IMR-90 (cell line): ENCODE measurements around the gene STAM. TPM values are rescaled to one million over a fixed set of nuclear protein-coding genes. Genes with fewer than 3 reads are reported as not detected.

Source experiments
- ATAC-seq: fragments of 200-7000 bp; cut with Tn5 transposase; 2 replicates; pipeline ENCODE4 v1.9.1; 2020; ENCODE audit warnings: low read depth, mild to moderate bottlenecking, moderate library complexity
- BruUV-seq: library from RNA; stranded (reverse); fragments of 400-500 nt; replicated peaks from 2 replicates; lab custom pipeline; 2021; lab: Mats Ljungman, UMichigan
- CTCF ChIA-PET: fragments of 300-600 bp; formaldehyde crosslinking; extraction: SDS; loops from one replicate; lab custom pipeline; 2021; ENCODE audit warnings: antibody characterized with exemption; lab: Yijun Ruan, JAX
- POLR2A ChIA-PET: fragments of 300-600 bp; sonication (Branson Sonifier 250); formaldehyde crosslinking; loops from one replicate; lab custom pipeline; 2022; ENCODE audit warnings: antibody characterized with exemption; ENCODE audit not compliant: unreplicated experiment; lab: Charles Lee
- DNase-seq: peaks from one replicate; pipeline ENCODE4 v3.0.0; 2013
- H2AFZ ChIP-seq: replicated peaks from 2 replicates; pipeline ENCODE3; 2013; ENCODE audit warnings: low read length, mild to moderate bottlenecking; ENCODE audit not compliant: poor library complexity
- H2AK5ac ChIP-seq: 2 replicates; pipeline ENCODE4 v1.6.1; 2013; ENCODE audit warnings: low read depth, low read length, inconsistent platforms
- H2AK9ac ChIP-seq: replicated peaks from 2 replicates; pipeline ENCODE3; 2013; ENCODE audit warnings: mild to moderate bottlenecking, low read depth, low read length, moderate library complexity; ENCODE audit not compliant: poor library complexity
- H2BK120ac ChIP-seq: 2 replicates; pipeline ENCODE4 v1.6.1; 2013; ENCODE audit warnings: low read depth, low read length, inconsistent platforms
- H2BK15ac ChIP-seq: 3 replicates; pipeline ENCODE4 v1.6.1; 2013; ENCODE audit warnings: low read depth, low read length, inconsistent platforms
- H2BK20ac ChIP-seq: 2 replicates; pipeline ENCODE4 v1.6.1; 2013; ENCODE audit warnings: low read depth, mild to moderate bottlenecking, inconsistent platforms, low read length, moderate library complexity
- H2BK5ac ChIP-seq: 2 replicates; pipeline ENCODE4 v1.6.1; 2013; ENCODE audit warnings: mild to moderate bottlenecking, low read depth, low read length, inconsistent platforms; ENCODE audit not compliant: poor library complexity, severe bottlenecking
- H3K14ac ChIP-seq: replicated peaks from 2 replicates; pipeline ENCODE4 v1.6.1; 2013; ENCODE audit warnings: low read depth, low read length, inconsistent platforms
- H3K18ac ChIP-seq: 2 replicates; pipeline ENCODE4 v1.6.1; 2013; ENCODE audit warnings: low read depth, low read length, control low read depth
- H3K23ac ChIP-seq: 2 replicates; pipeline ENCODE4 v1.6.1; 2013; ENCODE audit warnings: low read depth, low read length, inconsistent platforms
- H3K27ac ChIP-seq: 2 replicates; pipeline ENCODE4 v1.5.1; 2013; ENCODE audit warnings: mild to moderate bottlenecking, control low read depth, low read length; ENCODE audit not compliant: insufficient read depth
- H3K27me3 ChIP-seq: 2 replicates; pipeline ENCODE4 v1.6.1; 2013; ENCODE audit warnings: low read length; ENCODE audit not compliant: control insufficient read depth, insufficient read depth
- H3K36me3 ChIP-seq: 2 replicates; pipeline ENCODE4 v1.6.1; 2013; ENCODE audit warnings: low read length, mixed read lengths; ENCODE audit not compliant: control insufficient read depth, insufficient read depth
- H3K4ac ChIP-seq: 2 replicates; pipeline ENCODE4 v1.6.1; 2013; ENCODE audit warnings: low read depth, low read length, inconsistent platforms
- H3K4me1 ChIP-seq: 2 replicates; pipeline ENCODE4 v1.6.1; 2013; ENCODE audit warnings: low read length, mixed read lengths; ENCODE audit not compliant: control insufficient read depth, insufficient read depth
- H3K4me2 ChIP-seq: 2 replicates; pipeline ENCODE4 v1.6.1; 2013; ENCODE audit warnings: low read depth, mild to moderate bottlenecking, control low read depth, low read length, moderate library complexity
- H3K4me3 ChIP-seq: 2 replicates; pipeline ENCODE4 v1.5.1; 2013; ENCODE audit warnings: low read depth, mild to moderate bottlenecking, control low read depth, low read length, moderate library complexity; ENCODE audit not compliant: insufficient read depth
- H3K56ac ChIP-seq: 2 replicates; pipeline ENCODE4 v1.6.1; 2013; ENCODE audit warnings: low read length, inconsistent platforms; ENCODE audit not compliant: insufficient read depth; ENCODE audit errors: extremely low read depth
- H3K79me1 ChIP-seq, 2 experiments: 2 replicates each; pipeline ENCODE4 v1.6.1; 2013; ENCODE audit warnings: low read length in 2 of 2, inconsistent platforms in 1 of 2, low read depth in 1 of 2
- H3K9ac ChIP-seq: 2 replicates; pipeline ENCODE4 v1.6.1; 2013; ENCODE audit warnings: low read depth, low read length, control low read depth
- H3K9me1 ChIP-seq: 2 replicates; pipeline ENCODE4 v1.6.1; 2013; ENCODE audit warnings: low read length, inconsistent platforms; ENCODE audit not compliant: insufficient read depth
- H3K9me3 ChIP-seq: 2 replicates; pipeline ENCODE4 v1.6.1; 2013; ENCODE audit warnings: low read length; ENCODE audit not compliant: control insufficient read depth, insufficient read depth
- H4K20me1 ChIP-seq: 2 replicates; pipeline ENCODE4 v1.6.1; 2013; ENCODE audit warnings: low read length, inconsistent platforms; ENCODE audit not compliant: insufficient read depth
- H4K5ac ChIP-seq: 2 replicates; pipeline ENCODE4 v1.6.1; 2013; ENCODE audit warnings: mild to moderate bottlenecking, low read depth, low read length, control low read depth
- H4K8ac ChIP-seq, 2 experiments: 2 replicates each; pipeline ENCODE4 v1.6.1; 2013; ENCODE audit warnings: low read depth in 2 of 2, low read length in 2 of 2, control low read depth in 1 of 2, inconsistent platforms in 1 of 2
- H4K91ac ChIP-seq: 2 replicates; pipeline ENCODE4 v1.6.1; 2013; ENCODE audit warnings: low read depth, low read length, inconsistent platforms; ENCODE audit not compliant: insufficient read depth
- BHLHE40 ChIP-seq: fragments of 150-350 bp; IDR thresholded peaks from 2 replicates; pipeline ENCODE4 v1.6.1; 2016; ENCODE audit warnings: mild to moderate bottlenecking, low read depth, low read length
- CEBPB ChIP-seq: IDR thresholded peaks from 2 replicates; pipeline ENCODE4 v1.6.1; 2012; ENCODE audit warnings: low read depth, low read length, improper control_type of control experiment
- MAFK ChIP-seq: IDR thresholded peaks from 2 replicates; pipeline ENCODE4 v1.6.1; 2012; ENCODE audit warnings: low read depth, low read length, improper control_type of control experiment
- MXI1 ChIP-seq: IDR thresholded peaks from 2 replicates; pipeline ENCODE4 v1.6.1; 2012; ENCODE audit warnings: low read depth, mild to moderate bottlenecking, low read length, moderate library complexity, borderline replicate concordance
- RAD21 ChIP-seq: IDR thresholded peaks from 2 replicates; pipeline ENCODE4 v1.6.1; 2012; ENCODE audit warnings: low read length, improper control_type of control experiment
- WGBS, 2 experiments: methylation state at CpG; one replicate each; pipeline versions ENCODE4 v1.1.5 to v1.1.7; 2013; ENCODE audit warnings: missing lambda C conversion rate in 2 of 2; ENCODE audit not compliant: insufficient read length in 1 of 2; ENCODE audit errors: extremely low coverage in 2 of 2; 5-methylcytosine and 5-hydroxymethylcytosine counted together
- dilution Hi-C: fragments of 300-500 bp; cut with HindIII; formaldehyde crosslinking; loops from one replicate; pipeline ENCODE4 v1.14.3; 2018; ENCODE audit warnings: low sequenced_read_pairs; ENCODE audit not compliant: unreplicated experiment
- in situ Hi-C: fragments of 300-500 bp; cut with MboI; formaldehyde crosslinking; loops from 3 replicates; pipeline ENCODE4 v1.14.3; 2019; ENCODE audit warnings: low sequenced_read_pairs, inconsistent platforms, mixed read lengths
- intact Hi-C: fragments of 100-400 bp; cut with micrococcal nuclease; formaldehyde crosslinking; loops from 2 replicates; pipeline ENCODE4 v1.10.0; 2022
- polyA plus RNA-seq, 3 experiments: library from polyadenylated mRNA; depleted of rRNA; stranded (reverse); fragments of >200 nt; gene quantifications; 2 replicates each; pipeline ENCODE4 v1.2.3, GENCODE V29; 2012; ENCODE audit warnings: low replicate concordance in 1 of 3
- total RNA-seq: library from RNA; depleted of rRNA; stranded (reverse); fragments of >200 nt; gene quantifications from 2 replicates; pipeline ENCODE4 v1.2.3, GENCODE V29; 2012
- TF ChIP-seq, protein P1 (sequence below): fragments of 150-350 bp; IDR thresholded peaks from 2 replicates; pipeline ENCODE4 v1.6.1; 2017; ENCODE audit warnings: mild to moderate bottlenecking, antibody characterized with exemption, low read length, low read depth

STAM gene
- total and polyA plus RNA-seq, 2 of the 4 experiments (the other 2 are of a cell fraction), result 22.9 to 23.3 TPM

DNA sequence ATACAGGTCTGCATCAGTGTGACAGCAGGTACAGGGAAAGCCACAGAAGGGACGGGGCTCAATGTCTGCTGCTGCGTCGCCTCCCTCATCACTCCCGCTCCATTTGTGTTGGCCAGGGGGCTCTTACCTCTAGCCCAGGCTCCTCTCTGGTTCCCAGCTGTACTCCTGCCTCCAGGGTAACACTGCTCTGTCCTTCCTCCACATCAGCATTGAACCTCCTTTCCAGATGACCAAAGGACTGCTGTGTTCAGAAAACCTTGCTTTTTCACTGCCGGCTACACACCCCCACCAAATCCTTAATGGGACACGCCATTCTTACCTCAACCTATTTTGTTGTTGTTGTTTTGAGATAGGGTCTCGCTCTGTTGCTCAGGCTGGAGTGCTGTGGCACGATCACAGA, 105.9 kb downstream of the STAM start:
- Histone ChIP-seq H4K91ac (no peak overlapping the region), H3K9me3 (no peaks in the 10 kb centered on the region), H3K9ac (no peak overlapping the region), H3K79me1 (no peaks in the 10 kb centered on the region), H3K27ac (no peak overlapping the region), H2BK120ac (no peak overlapping the region), H3K9me1 (no peaks in the 10 kb centered on the region), H3K4me3 (no peak overlapping the region), H2BK15ac (no peak overlapping the region), H3K36me3 (no peaks in the 10 kb centered on the region), H3K23ac (no peak overlapping the region), H4K8ac (no peak overlapping the region), H3K4me1 (no peaks in the 10 kb centered on the region), H3K4ac (no peak overlapping the region), H3K56ac (no peak overlapping the region; the same call in 1 of the 2 replicates), H2AFZ (no peak overlapping the region), H2BK5ac (no peak overlapping the region), H2AK5ac (no peak overlapping the region), H4K20me1 (no peaks in the 10 kb centered on the region), H3K18ac (no peak overlapping the region), H3K14ac (no peak overlapping the region), H4K5ac (no peak overlapping the region), H2BK20ac (no peak overlapping the region), H3K27me3 (peaks cover 4% of the 10 kb centered on the region; the same call in 1 of the 2 replicates), H3K4me2 (no peak overlapping the region), H2AK9ac (no peak overlapping the region)
- ChIA-PET CTCF (no interaction called here), POLR2A (no interaction called here)
- intact Hi-C loops, result no loop called here
- 60% methylated on average over 1 of the region's 8 CpGs; no CpG with 5 or more reads in 1 of the 2 experiments for WGBS, 2 experiments
- ATAC-seq (no peak), DNase-seq (no peak)
- TF ChIP-seq MXI1 (no peak), BHLHE40 (no peak), CEBPB (no peak), MAFK (no peak), RAD21 (no peak)
- TF ChIP-seq, protein P1, sequence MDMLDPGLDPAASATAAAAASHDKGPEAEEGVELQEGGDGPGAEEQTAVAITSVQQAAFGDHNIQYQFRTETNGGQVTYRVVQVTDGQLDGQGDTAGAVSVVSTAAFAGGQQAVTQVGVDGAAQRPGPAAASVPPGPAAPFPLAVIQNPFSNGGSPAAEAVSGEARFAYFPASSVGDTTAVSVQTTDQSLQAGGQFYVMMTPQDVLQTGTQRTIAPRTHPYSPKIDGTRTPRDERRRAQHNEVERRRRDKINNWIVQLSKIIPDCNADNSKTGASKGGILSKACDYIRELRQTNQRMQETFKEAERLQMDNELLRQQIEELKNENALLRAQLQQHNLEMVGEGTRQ, result no peak
- BruUV-seq, result no TSS peak
- dilution Hi-C loops, result no loop called here
- in situ Hi-C loops, result no loop called here
